ENCODE measurements around the gene GPD2. TPM values are rescaled to one million over a fixed set of nuclear protein-coding genes. Genes with fewer than 3 reads are reported as not detected.

Gene GPD2
- total RNA-seq, result 30.0 and 34.0 TPM in 2 replicates

DNA sequence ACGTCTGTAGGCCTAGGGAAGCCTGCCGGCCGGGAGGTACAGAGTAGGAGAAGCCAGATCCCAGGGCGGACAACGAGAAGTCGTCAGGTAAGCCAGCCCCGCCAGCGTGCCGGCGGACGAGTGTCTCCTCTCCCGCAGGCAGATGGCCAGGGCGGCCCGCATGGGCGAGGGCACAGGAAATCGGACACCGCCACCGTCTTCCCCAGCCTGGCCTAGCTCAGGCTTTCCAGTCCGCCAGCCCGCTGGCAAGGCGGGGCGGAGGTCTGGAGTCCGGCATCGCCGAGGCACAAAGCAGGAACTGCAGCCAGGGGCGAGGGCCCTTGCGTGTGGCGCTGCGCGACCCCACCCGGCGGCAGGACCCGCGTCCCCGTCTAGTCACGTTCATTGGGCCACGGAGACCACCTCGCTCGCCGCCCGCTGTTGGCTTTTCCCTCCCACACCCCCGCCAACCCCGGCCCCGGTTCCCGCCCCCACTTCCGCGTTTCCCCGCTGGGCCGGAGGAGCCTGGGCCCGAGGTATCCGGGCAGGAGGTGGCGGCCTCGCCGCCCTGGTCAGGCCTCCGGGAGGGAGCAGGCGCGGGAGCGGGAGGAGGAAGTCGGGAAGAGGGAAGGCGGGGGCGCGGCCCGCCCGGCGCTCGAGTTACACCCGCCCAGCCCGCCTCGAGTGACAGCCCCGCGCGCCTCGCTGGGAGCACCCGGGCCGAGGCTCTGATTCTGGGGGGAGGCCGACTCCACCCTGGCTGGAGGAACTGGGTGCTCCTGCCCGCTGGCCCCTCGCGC lies at the start of gene GPD2:
TSS of gene GPD2 (plus strand) at position 662 of the 779 bp plus-strand sequence. CDS start 39,727 bp downstream, outside the sequence.

Other genes with a start within 250 kb of the GPD2 start
- gene NR4A2, start 103.7 kb upstream of the GPD2 start, total RNA-seq, result 0.17 and 0.87 TPM in 2 replicates